Fibroblast of skin of back (primary cell): ENCODE results near the gene CNGB1.
"Not testable (repeated sequence)": the region's sequence is repeated elsewhere in the genome, so short reads cannot be mapped to it uniquely, and the experiment has no call there.

ENCODE experiments used
- DNase-seq: peaks from one replicate; pipeline ENCODE4 v3.0.0-alpha.2; 2013

Gene CNGB1

DNA sequence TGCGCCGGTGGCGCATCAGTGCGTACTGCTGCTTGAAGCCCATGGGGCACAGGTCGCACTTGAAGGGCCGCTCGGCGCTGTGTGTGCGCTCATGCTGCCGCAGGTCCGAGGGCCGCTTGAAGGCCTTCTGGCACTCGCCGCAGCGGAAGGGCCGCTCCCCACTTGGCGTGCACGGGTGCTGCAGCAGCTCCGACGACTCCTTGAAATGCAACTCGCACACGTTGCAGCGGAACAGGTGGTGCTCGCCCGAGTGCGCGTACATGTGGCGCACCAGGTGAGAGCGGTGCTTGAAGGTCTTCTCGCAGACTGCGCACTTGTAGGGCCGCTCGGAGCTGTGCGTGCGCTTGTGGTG, 26.2 kb upstream of the CNGB1 start:
- no peak for DNase-seq

DNA sequence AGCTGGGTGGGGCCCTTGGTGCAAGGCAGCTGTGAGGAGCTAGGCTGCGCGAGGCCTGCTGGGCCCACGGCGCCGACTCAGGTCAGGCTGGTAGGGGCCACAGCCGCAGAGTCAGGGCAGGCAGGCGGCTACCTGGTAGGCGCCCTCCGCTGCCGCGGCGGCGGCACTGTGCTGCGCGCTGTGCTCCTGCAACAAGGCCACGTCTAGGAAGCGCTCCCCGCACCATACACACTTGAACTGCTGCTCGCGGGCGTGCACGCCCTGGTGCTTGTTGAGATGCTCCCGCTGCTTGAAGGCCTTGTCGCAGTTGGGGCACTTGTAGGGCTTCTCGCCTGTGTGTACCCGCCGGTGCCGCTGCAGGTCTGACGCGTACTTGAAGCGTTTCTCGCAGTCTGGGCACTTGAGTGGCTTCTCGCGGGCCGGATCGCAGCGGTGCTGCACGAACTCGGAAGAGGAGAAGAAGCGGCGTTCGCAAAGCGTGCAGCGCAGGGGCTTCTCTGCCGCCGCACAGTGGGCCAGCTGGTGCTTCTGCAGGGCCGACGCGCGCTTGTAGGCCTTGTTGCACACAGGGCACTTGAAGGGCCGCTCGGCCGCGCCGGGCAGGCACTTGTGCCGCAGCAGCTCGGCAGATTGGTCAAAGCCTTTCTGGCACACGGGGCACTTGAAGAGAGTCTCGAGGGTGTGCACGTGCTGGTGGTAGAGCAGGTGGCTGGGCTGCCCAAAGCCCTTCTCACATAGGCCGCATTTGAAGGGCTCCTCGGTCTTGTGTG, 25.7 kb upstream of the CNGB1 start:
- no peak for DNase-seq

DNA sequence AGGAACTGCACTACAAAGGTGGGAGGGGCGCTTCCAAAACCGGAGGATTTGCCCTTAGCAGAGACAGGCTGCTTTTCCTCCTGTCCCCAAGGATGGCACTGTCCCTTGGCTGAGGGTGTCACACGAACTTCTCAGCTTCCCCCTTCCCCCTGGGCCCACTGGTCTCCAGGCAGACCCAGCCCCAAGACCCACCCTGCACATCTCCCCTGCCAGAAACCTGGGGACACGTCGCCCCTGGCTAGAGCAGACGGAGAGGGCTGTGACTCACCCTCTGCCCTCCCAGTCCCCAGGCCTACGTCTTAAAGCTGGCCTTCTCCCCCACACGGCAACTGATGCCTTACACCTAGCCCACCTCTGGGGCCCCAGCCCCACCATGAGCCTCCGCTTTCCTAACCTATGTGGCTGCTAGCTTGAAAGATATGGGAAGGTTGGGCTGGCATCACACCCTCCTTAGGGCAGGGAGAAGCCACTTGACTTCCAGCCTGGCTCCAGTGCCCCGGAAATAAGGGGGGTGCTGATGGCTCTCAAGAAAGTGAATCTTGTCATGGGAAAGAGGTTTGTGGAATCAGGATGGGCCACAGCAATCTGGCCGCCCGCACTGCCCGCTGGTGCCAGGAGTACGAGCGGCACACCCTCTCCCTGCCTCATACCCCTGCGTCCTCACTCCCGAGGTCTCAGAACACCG, 24.9 kb upstream of the CNGB1 start:
- DNase-seq: no peak

DNA sequence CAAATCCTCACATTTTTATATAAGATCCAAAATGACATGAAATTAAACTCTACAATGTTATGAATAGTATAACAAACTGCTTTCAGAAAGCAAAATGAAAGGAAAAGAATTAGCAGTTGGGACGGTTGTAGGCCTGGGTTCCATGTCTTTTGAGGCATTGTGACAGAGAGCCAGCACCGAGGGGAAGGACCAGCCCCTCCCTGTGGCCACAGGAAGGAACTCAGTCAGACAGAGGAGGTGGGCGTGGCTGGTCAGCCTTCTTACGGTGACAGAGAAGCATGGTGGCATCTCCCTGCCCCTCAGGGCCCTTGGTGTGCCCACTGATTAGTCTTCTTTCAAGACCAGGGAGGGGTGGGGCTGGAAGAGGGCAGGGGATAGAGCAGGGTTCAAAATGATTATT, 23.9 kb upstream of the CNGB1 start:
- peak; percentile 53 for DNase-seq

DNA sequence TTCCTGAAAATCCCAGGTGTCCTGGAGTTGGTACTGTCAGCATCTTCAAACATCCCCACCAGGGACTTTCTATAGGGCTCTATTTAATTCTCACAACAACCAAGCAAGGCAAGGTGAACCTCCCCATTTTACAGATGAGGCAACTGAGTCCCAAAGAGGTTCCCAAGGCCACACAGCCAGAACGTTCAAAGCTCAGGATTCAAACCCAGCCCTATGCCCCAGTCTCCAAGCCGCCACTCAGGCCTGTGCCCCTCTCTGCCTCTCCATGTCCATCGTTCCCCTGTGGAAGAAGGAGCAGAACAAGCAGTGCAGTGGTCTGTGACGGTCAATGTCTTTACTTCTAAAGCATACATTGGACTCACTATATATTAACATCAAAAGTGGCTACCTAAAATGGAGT, 23.4 kb upstream of the CNGB1 start:
- DNase-seq: no peak

DNA sequence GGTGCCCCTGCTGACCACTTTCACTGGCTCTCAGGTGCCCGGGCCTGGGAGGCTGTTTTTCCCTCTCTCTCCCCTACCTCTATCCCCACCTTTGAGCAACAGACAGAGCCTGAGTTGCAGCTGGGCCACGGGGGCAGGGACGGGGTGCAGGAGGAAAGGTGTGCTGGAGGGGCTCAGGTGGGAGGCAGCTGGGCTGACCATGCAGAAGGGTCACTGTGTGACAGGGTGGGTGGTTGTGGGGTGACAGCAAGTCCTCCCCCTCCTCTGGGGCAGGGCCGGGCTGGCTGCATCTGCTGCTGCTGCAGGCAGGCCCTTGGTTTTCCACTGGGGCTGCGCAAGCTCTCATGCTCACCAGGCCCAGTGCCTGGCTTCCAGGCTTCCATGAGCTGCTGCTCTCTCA, 23.0 kb upstream of the CNGB1 start:
- no peak for DNase-seq

DNA sequence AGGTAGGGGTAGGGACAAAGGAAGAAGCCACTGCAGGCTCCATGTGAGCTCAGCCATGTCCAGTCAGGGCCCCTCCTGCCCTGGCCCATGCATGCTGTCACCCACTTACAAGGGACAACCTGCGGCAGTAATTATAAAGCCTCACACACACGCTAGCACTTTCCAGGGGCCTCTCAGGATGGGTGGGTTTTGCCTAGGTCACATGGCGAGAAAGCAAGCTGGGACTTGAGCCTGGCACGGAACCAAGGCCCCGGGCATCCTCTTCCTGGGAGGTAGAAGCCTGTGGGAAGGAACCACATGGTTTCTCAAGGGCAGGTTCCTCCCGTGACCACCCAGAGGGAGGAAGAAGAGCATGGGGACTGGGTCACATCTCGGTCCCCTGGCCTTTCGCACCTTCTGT, 22.5 kb upstream of the CNGB1 start:
- DNase-seq: no peak

DNA sequence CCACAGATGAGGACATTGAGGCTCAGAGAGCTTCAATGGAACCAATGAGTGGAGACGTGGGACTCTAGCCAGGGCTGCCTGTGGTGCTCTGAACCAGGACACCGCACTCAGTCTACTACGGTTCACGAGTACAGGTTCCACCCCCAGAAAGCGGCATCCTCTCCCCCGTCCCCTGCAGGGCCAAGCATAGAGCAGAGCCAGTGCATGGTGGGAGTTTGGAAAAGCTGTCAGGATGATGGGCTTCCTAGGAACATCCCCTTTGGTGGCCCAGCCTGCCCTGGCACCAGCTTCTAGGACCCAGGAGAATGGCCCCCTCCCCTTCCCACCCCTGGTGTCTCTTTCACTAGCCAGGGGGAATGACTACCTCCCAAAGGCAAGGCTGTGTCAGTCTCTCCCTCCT, 21.2 kb upstream of the CNGB1 start:
- no peak for DNase-seq

DNA sequence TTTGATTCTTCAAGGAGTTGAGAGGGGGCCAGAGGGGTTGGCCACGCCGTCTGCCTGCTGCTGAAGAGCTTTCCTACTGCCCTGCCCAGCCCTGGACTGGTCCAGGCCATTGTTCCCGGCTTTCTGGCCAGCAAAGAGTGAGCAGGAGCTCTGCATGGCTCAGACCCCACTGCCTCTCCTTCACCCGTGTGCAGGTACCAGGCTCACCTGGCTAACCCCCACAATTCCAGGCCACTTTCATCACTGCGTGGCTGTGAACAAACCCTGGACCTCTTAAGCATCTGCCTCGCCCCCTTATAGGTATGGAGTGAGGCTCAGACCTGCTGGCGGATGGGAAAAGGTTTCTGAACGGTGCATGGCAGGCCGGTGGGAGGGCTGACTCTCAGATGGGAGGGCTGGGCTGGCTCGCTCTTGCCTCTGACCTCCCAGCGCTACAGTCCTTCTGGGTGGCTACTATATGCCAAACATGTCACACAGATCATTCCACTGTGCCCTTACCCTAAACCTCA, 20.7 kb upstream of the CNGB1 start:
- no peak for DNase-seq

DNA sequence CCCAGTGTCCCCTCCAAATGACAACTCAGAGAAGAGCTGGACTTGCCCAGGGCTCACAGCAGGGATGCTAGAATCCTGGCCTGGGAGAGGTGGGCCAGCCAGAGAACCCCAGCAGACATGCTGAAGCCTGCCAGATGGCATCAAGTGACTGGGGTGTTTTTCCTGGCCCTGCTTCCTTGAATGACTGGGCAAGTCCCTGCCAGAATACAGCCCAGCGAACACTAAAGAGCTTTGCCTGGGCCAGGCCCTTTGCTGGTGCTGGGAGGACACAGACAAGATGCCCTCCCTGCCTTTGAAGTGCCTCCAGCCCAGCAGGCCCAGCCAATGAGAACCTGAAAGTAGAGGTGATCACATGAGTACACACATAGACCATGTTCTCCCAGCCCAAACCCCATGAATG, 18.0 kb upstream of the CNGB1 start:
- DNase-seq: no peak

DNA sequence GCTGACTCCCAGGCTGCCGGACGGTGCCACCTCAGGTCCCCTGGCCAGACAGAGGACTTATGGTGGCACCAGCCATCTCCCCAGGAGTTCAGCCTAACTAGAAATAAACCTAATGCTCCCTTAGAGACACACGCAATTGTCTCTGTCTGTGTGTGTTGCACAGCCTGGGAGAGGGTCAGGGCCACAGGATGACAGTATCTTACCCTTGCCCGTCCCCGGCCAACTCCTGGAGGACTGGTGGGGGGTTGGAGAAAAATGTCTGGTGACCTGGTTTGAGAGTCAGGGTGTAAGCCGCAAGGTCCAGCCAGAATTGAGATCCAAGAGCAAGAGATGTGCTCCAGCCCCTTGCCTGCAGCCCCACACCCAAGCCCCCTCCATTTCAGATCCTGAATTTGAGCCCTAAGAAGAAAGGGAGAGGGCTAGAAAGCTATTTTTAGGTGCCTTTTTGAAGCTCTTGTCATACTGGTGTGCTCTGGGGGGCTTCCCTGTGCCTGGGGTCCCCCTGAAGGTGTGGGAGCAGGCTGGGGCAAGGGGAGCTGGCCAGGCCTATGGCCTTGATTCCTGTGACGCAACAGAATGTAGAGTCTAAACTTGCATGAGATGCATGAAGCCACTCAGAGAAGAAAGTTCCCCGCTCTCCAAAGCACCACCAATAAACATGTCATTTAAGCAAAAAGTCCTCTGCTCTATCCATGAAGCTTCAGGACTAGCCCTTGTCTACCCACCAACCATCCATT, 16.7 kb upstream of the CNGB1 start:
- DNase-seq: no peak

DNA sequence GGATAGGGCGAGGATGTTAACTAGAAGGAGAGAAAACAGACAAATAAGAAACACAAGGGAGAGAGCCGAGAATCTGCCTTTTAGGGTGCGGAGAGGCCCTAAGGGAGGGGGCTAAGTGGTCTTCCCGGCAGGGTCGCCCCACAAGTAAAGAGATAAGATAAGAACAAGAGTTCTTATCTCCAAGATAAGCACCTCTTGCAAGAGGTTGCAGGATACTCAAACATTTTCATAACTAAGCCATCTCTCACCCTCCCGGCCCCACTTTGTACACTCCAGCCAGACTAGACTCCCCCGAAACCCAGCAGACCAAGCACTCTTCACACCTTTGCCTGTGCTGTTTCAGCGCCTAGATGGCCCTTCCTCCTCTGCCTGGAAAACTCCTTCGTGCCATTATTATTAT, 15.3 kb upstream of the CNGB1 start:
- DNase-seq: no peak

DNA sequence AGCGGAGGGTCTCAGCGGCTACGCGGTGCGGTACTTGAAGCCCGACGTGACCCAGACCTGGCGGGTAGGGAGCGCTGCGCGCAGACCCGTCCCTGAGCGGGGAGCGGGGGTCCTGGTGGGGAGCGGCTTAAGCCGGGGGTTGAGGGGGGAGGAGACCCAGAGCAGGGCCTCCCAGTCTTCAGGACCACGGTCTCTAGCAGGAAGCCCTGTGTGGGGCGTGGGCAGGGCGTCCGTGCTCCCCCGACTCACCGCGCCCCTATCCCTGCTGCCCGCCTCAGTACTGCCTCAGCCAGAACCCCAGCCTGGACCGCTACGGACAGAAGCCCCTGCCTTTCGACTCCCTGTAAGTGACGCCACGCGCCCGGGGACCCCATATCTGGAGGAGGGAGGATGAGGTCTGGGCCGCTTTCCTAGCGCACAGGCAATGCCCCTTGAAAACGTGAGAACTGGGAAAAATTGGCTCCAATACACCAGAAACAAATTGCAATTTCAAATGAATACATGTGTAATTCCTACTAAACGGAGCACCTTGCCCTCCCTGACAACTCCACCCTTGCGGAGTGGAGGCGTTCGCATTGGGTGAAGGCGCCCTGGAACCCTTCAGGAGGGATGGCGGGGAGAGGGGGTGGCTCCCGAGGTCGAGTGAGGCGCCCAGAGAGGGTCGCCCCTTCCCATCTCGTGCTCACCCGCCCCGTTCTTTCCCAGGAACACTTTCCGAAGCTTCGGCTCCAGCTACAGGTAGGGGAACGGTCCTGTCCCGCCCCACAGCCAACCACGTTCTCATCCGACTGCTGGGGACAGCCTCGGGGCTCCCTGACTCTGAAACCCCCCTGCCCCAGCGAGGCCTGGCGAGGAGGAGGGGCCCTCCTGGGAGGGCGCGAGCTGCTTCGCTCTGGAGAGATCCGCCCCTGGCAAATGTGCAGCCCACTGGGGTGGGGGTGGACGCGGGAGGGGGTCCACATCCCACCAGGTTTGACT, 14.6 kb upstream of the CNGB1 start:
- DNase-seq: no peak

DNA sequence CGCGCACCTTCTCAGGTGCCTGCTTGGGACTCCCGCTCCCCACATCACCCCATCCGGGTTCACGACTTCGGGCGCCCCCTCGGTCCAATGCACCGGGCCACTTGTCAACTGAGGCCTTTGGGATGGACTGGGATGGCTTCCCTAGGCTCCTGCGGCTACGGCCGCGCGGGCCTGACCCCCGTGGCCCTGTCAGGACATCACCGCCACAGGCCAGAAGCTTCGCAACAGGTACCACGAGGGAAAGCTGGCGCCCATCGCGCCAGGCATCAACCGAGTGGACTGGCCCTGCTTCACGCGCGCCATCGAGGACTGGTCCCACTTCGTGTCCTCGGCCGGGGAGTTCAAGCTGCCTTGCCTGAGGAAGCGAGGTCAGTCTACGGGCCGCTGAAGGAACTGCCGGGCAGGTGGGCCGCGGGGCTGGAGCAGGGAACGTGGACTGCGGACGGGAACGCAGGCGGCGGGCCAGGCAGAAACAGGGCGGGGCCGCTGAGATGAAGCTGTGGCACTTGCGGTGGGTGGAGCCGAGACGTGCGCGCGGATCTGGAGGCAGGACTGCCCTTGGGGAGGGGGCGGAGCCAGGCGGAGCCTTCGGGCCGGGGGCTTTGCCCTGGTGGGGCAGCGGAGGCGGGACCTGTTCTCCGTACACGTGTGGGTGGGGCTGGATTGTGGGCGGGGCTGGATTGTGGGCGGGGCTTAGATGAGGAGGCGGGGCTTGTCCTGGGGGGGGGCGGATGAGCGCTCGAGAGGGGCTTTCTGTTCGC, 13.7 kb upstream of the CNGB1 start:
- DNase-seq: peak; percentile 75

DNA sequence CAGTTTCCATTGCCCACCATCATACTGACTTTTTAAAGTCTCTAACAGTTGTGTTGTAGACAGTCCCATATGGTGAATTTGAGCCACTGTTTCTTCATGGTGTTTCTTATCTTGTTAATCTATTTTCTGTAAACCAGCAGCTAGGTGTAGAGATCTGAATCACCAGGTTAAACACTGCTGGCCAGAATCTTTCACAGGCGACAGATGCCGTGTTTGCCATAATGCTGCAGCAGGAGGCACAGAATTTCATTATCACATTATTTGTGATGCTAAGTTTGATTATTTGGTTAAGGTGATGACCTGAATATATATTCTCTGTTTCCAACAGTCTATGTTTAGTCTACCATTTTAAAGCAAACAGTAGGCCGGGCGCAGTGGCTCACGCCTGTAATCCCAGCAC, 11.5 kb upstream of the CNGB1 start:
- no peak for DNase-seq

DNA sequence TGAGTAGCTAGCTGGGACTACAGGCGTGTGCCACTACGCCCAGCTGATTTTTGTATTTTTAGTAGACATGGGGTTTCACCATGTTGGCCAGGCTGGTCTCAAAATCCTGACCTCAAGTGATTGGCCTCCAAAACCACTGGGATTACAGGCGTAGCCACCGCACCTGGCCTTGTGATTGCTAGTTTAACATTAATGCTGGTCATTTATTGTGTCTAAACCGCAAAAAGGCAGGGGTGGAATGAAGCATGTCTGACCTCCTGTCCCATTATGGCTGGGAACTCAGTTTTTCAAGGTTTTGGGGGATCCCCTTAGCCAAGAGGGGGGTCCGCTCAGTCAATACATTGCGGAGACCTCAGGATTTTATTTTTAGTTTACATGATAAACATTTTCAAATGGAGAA, 10.7 kb upstream of the CNGB1 start:
- no peak for DNase-seq

DNA sequence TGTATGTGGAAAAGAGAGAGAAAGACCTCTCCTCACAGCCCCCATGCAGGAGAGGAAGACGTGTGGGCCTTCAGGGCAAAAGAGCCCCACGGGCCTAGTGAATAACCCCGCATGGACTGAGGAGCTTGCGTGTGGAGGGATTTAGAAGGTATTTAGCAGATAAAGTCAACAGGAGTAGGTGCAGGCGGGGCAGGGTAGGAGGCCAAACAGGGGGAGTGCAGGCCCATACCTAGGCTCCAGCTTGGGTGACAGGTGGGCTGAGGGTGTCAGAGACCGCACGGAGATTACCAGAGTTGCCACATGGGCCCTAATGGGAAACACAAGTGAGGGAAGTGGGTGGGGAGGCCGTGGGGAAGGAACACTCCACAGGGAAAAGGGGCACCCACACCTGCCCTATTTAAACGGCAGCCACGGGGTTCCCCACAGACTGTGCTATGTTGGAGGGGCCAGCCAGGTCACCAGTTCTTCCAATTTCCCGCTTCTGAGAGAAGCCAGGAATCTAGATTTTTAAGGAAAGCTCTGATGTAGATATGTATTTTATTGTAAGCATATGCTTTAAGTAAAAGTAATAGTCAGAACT, 8.2 kb upstream of the CNGB1 start:
- DNase-seq: no peak

DNA sequence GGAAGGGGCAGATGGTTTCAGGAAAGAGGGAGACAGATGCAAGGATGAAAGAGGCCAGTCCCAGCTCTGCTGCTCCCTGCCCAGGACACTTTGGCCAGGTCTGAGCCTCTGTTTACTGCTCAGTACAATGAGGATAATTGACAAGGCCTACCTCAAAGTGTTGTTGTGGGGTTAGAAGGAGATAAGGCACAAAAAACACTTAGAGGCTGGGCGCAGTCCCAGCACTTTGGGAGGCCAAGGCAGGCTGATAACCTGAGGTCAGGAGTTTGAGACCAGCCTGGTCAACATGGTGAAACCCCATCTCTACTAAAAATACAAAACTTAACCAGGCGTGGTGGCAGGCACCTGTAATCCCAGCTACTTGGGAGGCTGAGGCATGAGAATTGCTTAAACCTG, 7.1 kb upstream of the CNGB1 start:
- DNase-seq: not testable (repeated sequence)

DNA sequence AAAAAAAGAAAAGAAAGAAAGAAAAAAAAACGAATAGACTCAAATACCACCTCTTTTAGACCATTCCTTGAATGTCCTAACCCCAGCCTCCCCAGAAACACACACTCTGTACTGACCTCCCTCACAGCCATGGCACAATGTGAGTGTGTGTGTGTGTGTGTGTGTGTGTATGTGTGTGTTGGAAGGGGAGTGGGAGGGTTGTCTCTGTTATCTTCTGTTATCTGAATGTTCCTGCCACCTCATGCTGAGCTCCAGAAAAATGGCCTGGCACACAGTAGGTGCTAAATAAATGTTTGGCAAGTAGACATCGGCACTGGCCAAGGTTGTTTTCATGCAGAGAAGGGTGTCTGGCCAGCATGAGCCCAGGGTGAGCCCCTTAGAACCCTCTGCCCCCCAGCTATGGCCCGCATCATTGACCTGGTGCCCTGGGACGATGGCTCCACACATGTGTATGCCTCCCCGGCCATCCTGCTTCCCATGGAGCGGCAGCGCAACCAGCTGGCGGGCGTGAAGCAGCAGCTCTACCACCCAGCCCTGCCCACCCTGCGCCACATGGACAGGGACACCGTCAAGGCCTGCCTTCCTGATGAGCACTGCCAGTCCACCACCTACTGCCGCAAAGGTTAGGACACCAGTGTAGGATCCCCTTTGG, 6.6 kb upstream of the CNGB1 start:
- no peak for DNase-seq

DNA sequence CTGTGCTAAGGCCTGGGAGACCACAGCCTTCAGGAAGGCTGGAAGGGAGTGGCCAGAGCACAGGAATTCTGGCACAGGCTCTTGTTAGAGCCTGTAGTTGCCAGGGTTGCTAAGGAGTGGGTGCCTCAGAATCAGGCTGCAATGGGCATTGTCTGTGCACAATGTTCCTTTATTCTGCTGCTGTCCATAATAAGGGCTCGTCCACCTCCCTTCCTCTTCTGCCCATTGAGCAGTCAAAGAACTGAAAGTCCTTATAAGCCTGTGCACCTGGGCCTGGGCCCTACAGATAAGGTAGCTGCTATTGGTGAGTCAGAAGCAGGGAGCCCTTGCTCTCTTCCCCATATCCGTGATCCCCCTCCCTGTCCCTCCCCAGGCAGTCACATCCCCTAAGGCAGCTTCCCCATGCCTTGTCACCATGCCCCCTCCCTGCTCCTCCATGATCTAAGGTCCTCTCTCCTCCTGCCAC, 5.4 kb upstream of the CNGB1 start:
- DNase-seq: no peak

DNA sequence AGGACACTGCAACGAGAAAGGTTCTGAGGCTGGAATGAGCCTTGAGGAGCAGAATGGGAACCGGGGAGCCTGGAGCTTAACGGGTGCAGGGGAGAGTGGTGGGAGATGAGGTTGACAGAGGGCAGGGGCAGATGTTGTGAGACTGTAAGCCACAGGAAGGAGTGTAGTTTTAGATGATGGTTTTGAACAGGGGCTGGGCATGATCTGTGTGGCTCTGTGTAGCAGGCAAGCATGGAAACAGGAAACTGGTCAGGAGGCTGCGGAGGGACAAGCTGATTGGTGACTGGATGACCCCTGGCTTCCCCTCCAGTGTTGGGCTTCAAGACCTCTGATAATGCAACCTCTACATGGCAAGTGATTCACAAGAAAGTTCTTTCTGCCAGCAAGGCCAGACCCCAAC, 1.4 kb upstream of the CNGB1 start:
- DNase-seq: no peak
